ENCODE measurements around the gene ARVCF. TPM values are rescaled to one million over a fixed set of nuclear protein-coding genes. Genes with fewer than 3 reads are reported as not detected.

The ARVCF gene
- total RNA-seq, 1 experiment from 2014 or later, result 15.6 TPM

- ChIA-PET CTCF (no interaction called here), POLR2A (ENCODE audit: unreplicated experiment) (no interaction called here)
- H3F3A ChIP-seq (ENCODE audit: insufficient read depth, low read depth), result peaks cover 1% of the 10 kb centered on the region; the same call in 1 of the 2 replicates
- H3K36me3 ChIP-seq (ENCODE audit: low read depth), result no peaks in the 10 kb centered on the region
- H3K4me1 ChIP-seq (replicated peaks; ENCODE audit: insufficient read depth), result peaks cover 1% of the 10 kb centered on the region
- H3K9me3 ChIP-seq (ENCODE audit: insufficient read depth, low read depth), result no peaks in the 10 kb centered on the region
- no peak overlapping the region for H3K4me2 ChIP-seq
- intact Hi-C loops (cut with micrococcal nuclease; ENCODE audit: unreplicated experiment), result no loop called here
- BruUV-seq (replicated peaks), result no TSS peak
- no peaks in the 10 kb centered on the region for H4K20me1 ChIP-seq (ENCODE audit: insufficient read depth)
- no peak for DNase-seq
- H3K79me2 ChIP-seq (ENCODE audit: low read depth), result no peaks in the 10 kb centered on the region
- H3K4me3 ChIP-seq, result no peak overlapping the region
- H3K9me2 ChIP-seq (ENCODE audit: insufficient read depth), result no peaks in the 10 kb centered on the region
- TF ChIP-seq CTCF (conservative IDR thresholded peaks at IDR 0.05) (no peak), EZH2 (IDR thresholded peaks at IDR 0.05; ENCODE audit: low read depth) (no peak)
- H3K27me3 ChIP-seq (ENCODE audit: insufficient read depth, low read depth), result no peaks in the 10 kb centered on the region
- H3K27ac ChIP-seq, result no peak overlapping the region
- H2AFZ ChIP-seq, result no peak overlapping the region
These were observed 59.2 kb downstream of the ARVCF start for GRCh38 chr22:19957445-19957844.

- DNase-seq, result no peak
- no peaks in the 10 kb centered on the region for H3K9me3 ChIP-seq (ENCODE audit: insufficient read depth, low read depth)
- intact Hi-C loops (cut with micrococcal nuclease; ENCODE audit: unreplicated experiment), result no loop called here
- no peaks in the 10 kb centered on the region for H3F3A ChIP-seq (ENCODE audit: insufficient read depth, low read depth)
- H3K79me2 ChIP-seq (ENCODE audit: low read depth), result no peaks in the 10 kb centered on the region
- H4K20me1 ChIP-seq (ENCODE audit: insufficient read depth), result no peaks in the 10 kb centered on the region
- TF ChIP-seq CTCF (conservative IDR thresholded peaks at IDR 0.05), result no peak
- TF ChIP-seq EZH2 (IDR thresholded peaks at IDR 0.05; ENCODE audit: low read depth), result no peak
- H2AFZ ChIP-seq, result no peak overlapping the region
- no peak overlapping the region for H3K4me2 ChIP-seq
- H3K4me3 ChIP-seq, result no peak overlapping the region
- no peaks in the 10 kb centered on the region for H3K27me3 ChIP-seq (ENCODE audit: insufficient read depth, low read depth)
- BruUV-seq (replicated peaks), result no TSS peak
- H3K9me2 ChIP-seq (ENCODE audit: insufficient read depth), result no peaks in the 10 kb centered on the region
- POLR2A ChIA-PET (ENCODE audit: unreplicated experiment), result interaction anchor here (0.6 kb wide), 1 partner anchor 12 kb away, joined by 8 read pairs; no protein-coding TSS in a partner anchor
- no peaks in the 10 kb centered on the region for H3K36me3 ChIP-seq (ENCODE audit: low read depth)
- no peak overlapping the region for H3K27ac ChIP-seq
- CTCF ChIA-PET, result no interaction called here
- H3K4me1 ChIP-seq (replicated peaks; ENCODE audit: insufficient read depth), result no peaks in the 10 kb centered on the region
These were observed 61.1 kb downstream of the ARVCF start for GRCh38 chr22:19955241-19956128.

GRCh38 chr22:19951346-19951745 is 65.3 kb downstream of the ARVCF start:
- no peak overlapping the region for H2AFZ ChIP-seq
- no peak for DNase-seq
- H3K4me2 ChIP-seq, result no peak overlapping the region
- no TSS peak for BruUV-seq (replicated peaks)
- no peaks in the 10 kb centered on the region for H3K9me3 ChIP-seq (ENCODE audit: insufficient read depth, low read depth)
- H4K20me1 ChIP-seq (ENCODE audit: insufficient read depth), result peaks cover 3% of the 10 kb centered on the region; the same call in 1 of the 2 replicates
- intact Hi-C loops (cut with micrococcal nuclease; ENCODE audit: unreplicated experiment), result no loop called here
- TF ChIP-seq EZH2 (IDR thresholded peaks at IDR 0.05; ENCODE audit: low read depth) (no peak), CTCF (conservative IDR thresholded peaks at IDR 0.05) (no peak)
- no peak overlapping the region for H3K27ac ChIP-seq
- no peak overlapping the region for H3K4me3 ChIP-seq
- no peaks in the 10 kb centered on the region for H3K9me2 ChIP-seq (ENCODE audit: insufficient read depth)
- no peaks in the 10 kb centered on the region for H3K79me2 ChIP-seq (ENCODE audit: low read depth)
- ChIA-PET CTCF (no interaction called here), POLR2A (ENCODE audit: unreplicated experiment) (no interaction called here)
- H3K27me3 ChIP-seq (ENCODE audit: insufficient read depth, low read depth), result no peaks in the 10 kb centered on the region
- H3F3A ChIP-seq (ENCODE audit: insufficient read depth, low read depth), result peaks cover 4% of the 10 kb centered on the region; the same call in 1 of the 2 replicates
- no peaks in the 10 kb centered on the region for H3K36me3 ChIP-seq (ENCODE audit: low read depth)
- no peaks in the 10 kb centered on the region for H3K4me1 ChIP-seq (replicated peaks; ENCODE audit: insufficient read depth)
